ENCODE results near the gene DCBLD1. TPM values are rescaled to one million over a fixed set of nuclear protein-coding genes. Genes with fewer than 3 reads are reported as not detected.

The DCBLD1 gene
- total and polyA plus RNA-seq, 9 of the 15 experiments (the other 6 are each of a cell fraction or from before 2014, with no cell fraction given) = 0.80 to 8.5 (median 6.8) TPM

- H3K4me1 ChIP-seq (replicated peaks in 1 of 2; ENCODE audit: control insufficient read depth in 2 of 2, insufficient read depth in 2 of 2, low read length in 2 of 2) = peaks cover 8 to 21% of the 10 kb centered on the region in 2 experiments; a peak in 4 of 5 replicates
- peaks cover 0 to 7% of the 10 kb centered on the region in 2 experiments; a peak in 2 of 5 replicates for H3K27me3 ChIP-seq (ENCODE audit: control insufficient read depth in 2 of 2, insufficient read depth in 2 of 2, low read length in 2 of 2)
- DNase-seq (ENCODE audit: extremely low read depth in 1 of 4, low spot score in 3 of 4) = no peak
- 52% methylated on average over 8 of the region's 8 CpGs for WGBS (ENCODE audit: insufficient coverage, low coverage, missing lambda C conversion rate)
- peaks cover 17% of the 10 kb centered on the region; the same call in 2 of the 3 replicates for H3K79me2 ChIP-seq (ENCODE audit: control insufficient read depth, insufficient read depth, low read length)
- TF ChIP-seq, protein P1, sequence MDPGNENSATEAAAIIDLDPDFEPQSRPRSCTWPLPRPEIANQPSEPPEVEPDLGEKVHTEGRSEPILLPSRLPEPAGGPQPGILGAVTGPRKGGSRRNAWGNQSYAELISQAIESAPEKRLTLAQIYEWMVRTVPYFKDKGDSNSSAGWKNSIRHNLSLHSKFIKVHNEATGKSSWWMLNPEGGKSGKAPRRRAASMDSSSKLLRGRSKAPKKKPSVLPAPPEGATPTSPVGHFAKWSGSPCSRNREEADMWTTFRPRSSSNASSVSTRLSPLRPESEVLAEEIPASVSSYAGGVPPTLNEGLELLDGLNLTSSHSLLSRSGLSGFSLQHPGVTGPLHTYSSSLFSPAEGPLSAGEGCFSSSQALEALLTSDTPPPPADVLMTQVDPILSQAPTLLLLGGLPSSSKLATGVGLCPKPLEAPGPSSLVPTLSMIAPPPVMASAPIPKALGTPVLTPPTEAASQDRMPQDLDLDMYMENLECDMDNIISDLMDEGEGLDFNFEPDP (CRISPR knock-in tag; IDR thresholded peaks at IDR 0.05) = no peak
- TF ChIP-seq TEAD2 (tag; IDR thresholded peaks at IDR 0.05) (no peak), MEIS2 (IDR thresholded peaks at IDR 0.05; ENCODE audit: partially characterized antibody) (peak; percentile 5), ZBTB9 (CRISPR knock-in tag; IDR thresholded peaks at IDR 0.05) (no peak)
- TF ChIP-seq, protein P2, sequence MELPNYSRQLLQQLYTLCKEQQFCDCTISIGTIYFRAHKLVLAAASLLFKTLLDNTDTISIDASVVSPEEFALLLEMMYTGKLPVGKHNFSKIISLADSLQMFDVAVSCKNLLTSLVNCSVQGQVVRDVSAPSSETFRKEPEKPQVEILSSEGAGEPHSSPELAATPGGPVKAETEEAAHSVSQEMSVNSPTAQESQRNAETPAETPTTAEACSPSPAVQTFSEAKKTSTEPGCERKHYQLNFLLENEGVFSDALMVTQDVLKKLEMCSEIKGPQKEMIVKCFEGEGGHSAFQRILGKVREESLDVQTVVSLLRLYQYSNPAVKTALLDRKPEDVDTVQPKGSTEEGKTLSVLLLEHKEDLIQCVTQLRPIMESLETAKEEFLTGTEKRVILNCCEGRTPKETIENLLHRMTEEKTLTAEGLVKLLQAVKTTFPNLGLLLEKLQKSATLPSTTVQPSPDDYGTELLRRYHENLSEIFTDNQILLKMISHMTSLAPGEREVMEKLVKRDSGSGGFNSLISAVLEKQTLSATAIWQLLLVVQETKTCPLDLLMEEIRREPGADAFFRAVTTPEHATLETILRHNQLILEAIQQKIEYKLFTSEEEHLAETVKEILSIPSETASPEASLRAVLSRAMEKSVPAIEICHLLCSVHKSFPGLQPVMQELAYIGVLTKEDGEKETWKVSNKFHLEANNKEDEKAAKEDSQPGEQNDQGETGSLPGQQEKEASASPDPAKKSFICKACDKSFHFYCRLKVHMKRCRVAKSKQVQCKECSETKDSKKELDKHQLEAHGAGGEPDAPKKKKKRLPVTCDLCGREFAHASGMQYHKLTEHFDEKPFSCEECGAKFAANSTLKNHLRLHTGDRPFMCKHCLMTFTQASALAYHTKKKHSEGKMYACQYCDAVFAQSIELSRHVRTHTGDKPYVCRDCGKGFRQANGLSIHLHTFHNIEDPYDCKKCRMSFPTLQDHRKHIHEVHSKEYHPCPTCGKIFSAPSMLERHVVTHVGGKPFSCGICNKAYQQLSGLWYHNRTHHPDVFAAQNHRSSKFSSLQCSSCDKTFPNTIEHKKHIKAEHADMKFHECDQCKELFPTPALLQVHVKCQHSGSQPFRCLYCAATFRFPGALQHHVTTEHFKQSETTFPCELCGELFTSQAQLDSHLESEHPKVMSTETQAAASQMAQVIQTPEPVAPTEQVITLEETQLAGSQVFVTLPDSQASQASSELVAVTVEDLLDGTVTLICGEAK (IDR thresholded peaks at IDR 0.05) = peak; percentile 91
- TF ChIP-seq, protein P2 (CRISPR knock-in tag; IDR thresholded peaks at IDR 0.05) = no peak
- H3K4me2 ChIP-seq (ENCODE audit: insufficient read depth, low read length) = no peak overlapping the region; the same call in 1 of the 2 replicates
- H4K20me1 ChIP-seq (replicated peaks; ENCODE audit: control insufficient read depth, insufficient read depth, low read length) = no peaks in the 10 kb centered on the region
- no peak for FAIRE-seq
- no peak overlapping the region for H3K27ac ChIP-seq (ENCODE audit: extremely low read depth, low read depth, low read length)
- peak overlapping the region; percentile 29 to 84; a peak in 2 of 4 replicates for H3K9ac ChIP-seq (ENCODE audit: insufficient read depth in 1 of 2, low read depth in 2 of 2, low read length in 2 of 2)
- H3K4me3 ChIP-seq = peak overlapping the region; percentile 76; the same call in 1 of the 2 replicates
- intact Hi-C loops (cut with micrococcal nuclease) = loop anchor here (5.0 kb wide), 2 partner anchors 33 to 53 kb away; no protein-coding TSS in a partner anchor
- in situ Hi-C loops (cut with MboI) = loop anchor here (5.0 to 10.0 kb wide), 2 partner anchors 68 to 121 kb away; partner anchors contain the start of gene GOPC
- ChIA-PET POLR2A (interaction anchor here (0.8 to 1.8 kb wide), 6 partner anchors 9 to 193 kb away, joined by 3 to 7 read pairs (median 3); no protein-coding TSS in a partner anchor), CTCF (ENCODE audit: low intra/inter-chr PET ratio) (no interaction called here)
- no peaks in the 10 kb centered on the region for H3K9me3 ChIP-seq (replicated peaks; ENCODE audit: control insufficient read depth, insufficient read depth, low read depth, low read length)
- H3K9me1 ChIP-seq (ENCODE audit: control insufficient read depth, insufficient read depth, low read length) = no peaks in the 10 kb centered on the region
- BruUV-seq (replicated peaks) = no TSS peak
- ATAC-seq = no peak
- no peaks in the 10 kb centered on the region for H3K36me3 ChIP-seq (ENCODE audit: control insufficient read depth, insufficient read depth, low read length)
- H2AFZ ChIP-seq (ENCODE audit: low read depth, low read length) = peak overlapping the region; percentile 86
Measured at GRCh38 chr6:117484052-117484646, 1.7 kb downstream of the DCBLD1 start.
